CD14-positive monocyte (primary cell): ENCODE results near the gene TBCK. TPM values are rescaled to one million over a fixed set of nuclear protein-coding genes. Genes with fewer than 3 reads are reported as not detected.

Source experiments
- DNase-seq, 3 donors: peaks; one replicate each; pipeline ENCODE4 v3.0.0-alpha.2; 2011 to 2022
- H2AFZ ChIP-seq: 2 replicates; pipeline ENCODE4 v1.6.0; 2012; ENCODE audit warnings: mild to moderate bottlenecking, low read depth, low read length, inconsistent platforms; ENCODE audit not compliant: insufficient read depth, poor library complexity, severe bottlenecking
- H3K27ac ChIP-seq, 2 donors: 1 replicate in 1 of 2; 2 replicates in 1 of 2; pipeline ENCODE4 v1.5.1; 2012 to 2013; ENCODE audit warnings: low read length in 2 of 2, control low read depth in 1 of 2, inconsistent platforms in 1 of 2, low read depth in 1 of 2, mild to moderate bottlenecking in 1 of 2
- H3K27me3 ChIP-seq, 2 donors: one replicate each; pipeline versions ENCODE4 v1.6.0 to v1.6.1; 2011 to 2013; ENCODE audit warnings: low read length in 2 of 2; ENCODE audit not compliant: control insufficient read depth in 2 of 2, insufficient read depth in 2 of 2
- H3K36me3 ChIP-seq, 2 donors: replicated peaks in 1 of 2; 1 replicate in 1 of 2; 2 replicates in 1 of 2; pipeline versions ENCODE4 v1.5.1 to v1.6.1; 2012 to 2013; ENCODE audit warnings: low read length in 2 of 2, control low read depth in 1 of 2, inconsistent platforms in 1 of 2, mild to moderate bottlenecking in 1 of 2; ENCODE audit not compliant: insufficient read depth in 2 of 2, control insufficient read depth in 1 of 2
- H3K4me1 ChIP-seq, 2 donors: 1 replicate in 1 of 2; 2 replicates in 1 of 2; pipeline versions ENCODE4 v1.5.1 to v1.6.1; 2012 to 2013; ENCODE audit warnings: low read length in 2 of 2, control low read depth in 1 of 2, inconsistent platforms in 1 of 2, mild to moderate bottlenecking in 1 of 2, moderate library complexity in 1 of 2; ENCODE audit not compliant: insufficient read depth in 2 of 2, control insufficient read depth in 1 of 2
- H3K4me2 ChIP-seq: replicated peaks from 2 replicates; pipeline ENCODE3; 2012; ENCODE audit warnings: low read length, moderate library complexity, mild to moderate bottlenecking; ENCODE audit not compliant: poor library complexity, severe bottlenecking; ENCODE audit errors: extremely low read depth
- H3K4me3 ChIP-seq, 3 experiments: fragments of 200-600 bp in 1 of 3; sonication (generic) in 1 of 3; replicated peaks in 1 of 3; 1 replicate in 2 of 3; 2 replicates in 1 of 3; pipeline ENCODE4 v1.5.1; 2011 to 2013; ENCODE audit warnings: low read length in 3 of 3, mild to moderate bottlenecking in 3 of 3, control low read depth in 2 of 3, low read depth in 2 of 3, inconsistent platforms in 1 of 3, moderate library complexity in 1 of 3
- H3K79me2 ChIP-seq: 2 replicates; pipeline ENCODE4 v1.6.0; 2012; ENCODE audit warnings: mild to moderate bottlenecking, control low read depth, inconsistent platforms, low read length, moderate library complexity; ENCODE audit not compliant: insufficient read depth
- H3K9ac ChIP-seq: 2 replicates; pipeline ENCODE4 v1.6.0; 2017; ENCODE audit warnings: low read length, mild to moderate bottlenecking; ENCODE audit not compliant: insufficient read depth, poor library complexity, severe bottlenecking
- H3K9me3 ChIP-seq, 2 donors: replicated peaks in 1 of 2; 1 replicate in 1 of 2; 2 replicates in 1 of 2; pipeline versions ENCODE4 v1.5.1 to v1.6.1; 2012 to 2013; ENCODE audit warnings: low read length in 2 of 2, control low read depth in 1 of 2; ENCODE audit not compliant: control insufficient read depth in 1 of 2, insufficient read depth in 1 of 2
- H4K20me1 ChIP-seq: 2 replicates; pipeline ENCODE4 v1.6.0; 2012; ENCODE audit warnings: mild to moderate bottlenecking, low read length, control low read depth, moderate library complexity; ENCODE audit not compliant: insufficient read depth
- H3K27ac Mint-ChIP-seq, 7 donors: one replicate each; pipeline ENCODE4 v1.8.0; 2020; ENCODE audit warnings: mild to moderate bottlenecking in 7 of 7, mixed read lengths in 7 of 7, moderate library complexity in 6 of 7, inconsistent platforms in 2 of 7
- H3K27me3 Mint-ChIP-seq, 3 donors: one replicate each; pipeline ENCODE4 v1.8.0; 2021 to 2022; ENCODE audit warnings: low read depth in 3 of 3, mild to moderate bottlenecking in 3 of 3, mixed read lengths in 3 of 3, moderate library complexity in 3 of 3, inconsistent platforms in 1 of 3
- H3K36me3 Mint-ChIP-seq, 2 donors: one replicate each; pipeline ENCODE4 v1.8.0; 2020; ENCODE audit warnings: mixed read lengths in 2 of 2, inconsistent platforms in 1 of 2, mild to moderate bottlenecking in 1 of 2
- H3K4me1 Mint-ChIP-seq: one replicate; pipeline ENCODE4 v1.8.0; 2020; ENCODE audit warnings: mild to moderate bottlenecking, mixed read lengths
- H3K4me3 Mint-ChIP-seq, 2 donors: one replicate each; pipeline ENCODE4 v1.8.0; 2020; ENCODE audit warnings: mild to moderate bottlenecking in 2 of 2, mixed read lengths in 2 of 2, moderate library complexity in 1 of 2
- H3K9me3 Mint-ChIP-seq, 7 donors: one replicate each; pipeline ENCODE4 v1.8.0; 2020 to 2022; ENCODE audit warnings: mixed read lengths in 7 of 7, mild to moderate bottlenecking in 6 of 7, moderate library complexity in 6 of 7, inconsistent platforms in 2 of 7
- WGBS: methylation state at CpG from one replicate; pipeline ENCODE4 v1.1.5; 2013; ENCODE audit warnings: missing lambda C conversion rate; ENCODE audit not compliant: insufficient coverage; 5-methylcytosine and 5-hydroxymethylcytosine counted together
- intact Hi-C, 2 donors: fragments of 100-400 bp; cut with micrococcal nuclease; formaldehyde crosslinking; loops; one replicate each; pipeline versions ENCODE4 v1.15.0 to v1.15.1; 2023
- polyA plus RNA-seq, 3 donors: library from polyadenylated mRNA; depleted of rRNA in 1 of 3; unstranded in 2 of 3; stranded (reverse) in 1 of 3; fragments of 300-500 nt in 2 of 3; fragments of >200 nt in 1 of 3; fragmentation: Illumina TruSeq in 2 of 3; gene quantifications; 1 replicate in 2 of 3; 2 replicates in 1 of 3; pipeline ENCODE4 v1.2.3, GENCODE V29; 2012 to 2021
- TF ChIP-seq, protein P1 (sequence below): fragments of 200-600 bp; IDR thresholded peaks from one replicate; pipeline ENCODE4 v1.8.0; 2022; ENCODE audit warnings: antibody characterized with exemption, mild to moderate bottlenecking

Gene TBCK
- polyA plus RNA-seq, 3 donors, result 8.0 to 14.0 (median 12.5) TPM

- no peak for DNase-seq
- peaks cover 49 to 88% of the 10 kb centered on the region in 2 donors for H3K36me3 ChIP-seq
- intact Hi-C loops, result no loop called here
- H3K4me3 Mint-ChIP-seq, result no peak overlapping the region
- WGBS, result no CpG with 5 or more reads among the region's 1 CpG
- peaks cover 14% of the 10 kb centered on the region for H3K79me2 ChIP-seq
- no peaks in the 10 kb centered on the region for H3K4me1 ChIP-seq
- H3K4me1 Mint-ChIP-seq, result no peaks in the 10 kb centered on the region
- no peaks in the 10 kb centered on the region for H3K9me3 Mint-ChIP-seq
- peaks cover 53 to 56% of the 10 kb centered on the region in 2 donors for H3K36me3 Mint-ChIP-seq
- H4K20me1 ChIP-seq, result peaks cover 22% of the 10 kb centered on the region
- no peak overlapping the region for H3K4me2 ChIP-seq
- H2AFZ ChIP-seq, result no peak overlapping the region
- no peak overlapping the region for H3K4me3 ChIP-seq
- no peak overlapping the region for H3K27ac ChIP-seq
- H3K27ac Mint-ChIP-seq, result no peak overlapping the region
- H3K9me3 ChIP-seq, result no peaks in the 10 kb centered on the region
- TF ChIP-seq, protein P1, sequence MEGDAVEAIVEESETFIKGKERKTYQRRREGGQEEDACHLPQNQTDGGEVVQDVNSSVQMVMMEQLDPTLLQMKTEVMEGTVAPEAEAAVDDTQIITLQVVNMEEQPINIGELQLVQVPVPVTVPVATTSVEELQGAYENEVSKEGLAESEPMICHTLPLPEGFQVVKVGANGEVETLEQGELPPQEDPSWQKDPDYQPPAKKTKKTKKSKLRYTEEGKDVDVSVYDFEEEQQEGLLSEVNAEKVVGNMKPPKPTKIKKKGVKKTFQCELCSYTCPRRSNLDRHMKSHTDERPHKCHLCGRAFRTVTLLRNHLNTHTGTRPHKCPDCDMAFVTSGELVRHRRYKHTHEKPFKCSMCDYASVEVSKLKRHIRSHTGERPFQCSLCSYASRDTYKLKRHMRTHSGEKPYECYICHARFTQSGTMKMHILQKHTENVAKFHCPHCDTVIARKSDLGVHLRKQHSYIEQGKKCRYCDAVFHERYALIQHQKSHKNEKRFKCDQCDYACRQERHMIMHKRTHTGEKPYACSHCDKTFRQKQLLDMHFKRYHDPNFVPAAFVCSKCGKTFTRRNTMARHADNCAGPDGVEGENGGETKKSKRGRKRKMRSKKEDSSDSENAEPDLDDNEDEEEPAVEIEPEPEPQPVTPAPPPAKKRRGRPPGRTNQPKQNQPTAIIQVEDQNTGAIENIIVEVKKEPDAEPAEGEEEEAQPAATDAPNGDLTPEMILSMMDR, result no peak
- no peaks in the 10 kb centered on the region for H3K27me3 Mint-ChIP-seq
- no peaks in the 10 kb centered on the region for H3K27me3 ChIP-seq
- no peak overlapping the region for H3K9ac ChIP-seq
These were observed 31.2 kb upstream of the TBCK start for GRCh38 chr4:106347167-106347566.

DNA sequence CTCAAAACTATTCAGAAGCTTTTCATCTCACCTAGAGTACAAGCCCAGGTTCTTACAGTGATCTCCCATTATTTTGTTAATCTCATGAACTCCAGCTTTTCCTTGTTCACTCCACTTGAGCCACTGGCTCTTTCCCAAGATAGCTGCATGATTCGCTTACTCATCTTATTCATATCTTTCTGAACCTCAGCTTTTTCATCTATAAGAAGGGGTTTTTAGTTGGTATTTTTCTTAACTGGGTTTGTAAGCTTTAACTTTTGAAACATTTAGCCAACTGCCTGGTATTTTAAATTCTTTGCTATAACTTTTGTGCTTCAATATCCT lies 28.6 kb upstream of the TBCK start:
- H3K36me3 ChIP-seq, result peaks cover 46 to 86% of the 10 kb centered on the region in 2 donors

More for the DNA sequence above, 28.6 kb upstream of the TBCK start:
- H3K4me2 ChIP-seq, result no peak overlapping the region
- intact Hi-C loops, result no loop called here
- TF ChIP-seq, protein P1, result no peak
- Mint-ChIP-seq H3K36me3 (peaks cover 64 to 67% of the 10 kb centered on the region in 2 donors), H3K9me3 (peaks cover 0 to 2% (median 0%) of the 10 kb centered on the region in 7 donors), H3K27ac (peak overlapping the region in 1 of 7 donors; percentile 13), H3K4me1 (no peaks in the 10 kb centered on the region), H3K27me3 (no peaks in the 10 kb centered on the region), H3K4me3 (no peak overlapping the region)
- no peak overlapping the region for H3K27ac ChIP-seq
- no CpG with 5 or more reads among the region's 1 CpG for WGBS
- H3K4me1 ChIP-seq, result no peaks in the 10 kb centered on the region
- no peak for DNase-seq
- peaks cover 40% of the 10 kb centered on the region for H4K20me1 ChIP-seq
- peaks cover 23% of the 10 kb centered on the region for H3K79me2 ChIP-seq
- no peak overlapping the region for H2AFZ ChIP-seq
- no peaks in the 10 kb centered on the region for H3K9me3 ChIP-seq
- no peak overlapping the region for H3K9ac ChIP-seq
- H3K4me3 ChIP-seq, result no peak overlapping the region
- H3K27me3 ChIP-seq, result no peaks in the 10 kb centered on the region
